Measurements from ENCODE around the gene MANBA.

GRCh38 chr4:102657206-102657605 lies 103.6 kb downstream of the MANBA start:
- TF ChIP-seq POLR2A (IDR thresholded peaks at IDR 0.05) (no peak), CTCF (IDR thresholded peaks at IDR 0.05) (no peak)

Data from esophagus squamous epithelium (tissue), 4 donors.